ENCODE data around the gene B3GNT9.

The B3GNT9 gene

DNA sequence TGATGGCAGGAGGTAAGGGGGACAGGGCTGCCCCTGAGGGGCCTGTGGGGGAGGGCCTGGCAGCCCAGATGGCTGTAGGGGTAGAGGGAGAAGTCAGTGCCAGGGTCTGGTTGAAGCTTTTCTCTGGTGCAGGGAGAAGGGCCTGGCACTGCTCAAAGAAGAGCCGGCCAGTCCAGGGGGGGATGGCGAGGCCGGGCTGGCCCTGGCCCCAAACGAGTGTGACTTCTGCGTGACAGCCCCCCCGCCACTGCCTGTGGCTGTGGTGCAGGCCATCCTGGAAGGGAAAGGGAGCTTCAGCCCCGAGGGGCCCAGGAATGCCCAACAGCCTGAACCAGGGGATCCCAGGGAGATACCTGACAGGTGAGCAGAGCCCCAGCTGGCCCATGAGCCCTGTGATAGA, 16.8 kb upstream of the B3GNT9 start:
- no peak for DNase-seq (ENCODE audit: low read depth)

DNA sequence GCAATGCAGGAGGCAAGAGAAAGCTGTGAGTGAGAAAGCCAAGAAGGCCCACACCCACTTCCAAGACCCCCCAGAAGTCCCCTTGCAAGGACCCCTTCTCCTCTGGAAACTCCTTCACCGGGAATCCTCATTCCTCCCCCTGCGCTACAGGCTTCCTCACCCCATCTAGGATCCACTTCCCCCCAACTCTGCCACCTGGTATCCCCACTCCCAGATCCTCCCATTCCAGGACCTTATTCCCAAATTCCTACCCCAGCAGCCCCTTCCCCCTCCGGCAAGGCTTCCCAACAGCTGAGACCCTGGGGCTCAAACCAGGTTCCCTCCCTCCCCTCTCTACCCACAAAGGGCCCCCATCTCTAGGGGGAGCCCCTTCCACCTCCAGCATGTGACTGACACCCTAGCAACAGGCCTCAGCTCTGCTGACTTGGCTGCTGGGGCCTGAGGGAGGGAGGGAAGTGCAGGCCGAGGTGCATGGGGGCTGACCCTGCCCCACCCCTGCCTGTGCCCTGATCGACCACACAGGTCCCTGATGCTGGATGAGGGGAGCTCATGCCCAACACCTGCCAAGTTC, 15.9 kb upstream of the B3GNT9 start:
- no peak for DNase-seq (ENCODE audit: low read depth)

DNA sequence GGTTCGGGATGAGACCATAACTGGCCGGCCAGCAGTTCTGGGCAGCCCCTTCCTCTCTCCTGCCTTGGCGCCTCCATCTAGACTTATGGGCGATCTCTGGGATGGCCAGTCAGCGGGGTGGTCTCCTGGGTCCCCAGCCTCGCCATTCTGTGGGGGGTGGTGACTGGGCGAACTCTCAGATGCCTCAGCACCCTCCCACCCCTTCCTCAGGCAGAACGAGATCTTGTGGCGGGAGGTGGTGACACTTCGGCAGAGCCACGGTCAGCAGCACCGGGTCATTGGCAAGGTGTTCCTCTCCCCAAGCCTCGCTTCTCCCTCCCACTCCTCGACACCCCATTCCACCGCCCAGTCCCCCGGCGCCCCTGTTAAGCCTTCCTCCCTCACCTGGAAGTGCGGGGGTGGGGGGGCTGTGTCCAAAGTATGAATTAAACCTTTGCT, 15.3 kb upstream of the B3GNT9 start:
- DNase-seq (ENCODE audit: low read depth), result no peak

DNA sequence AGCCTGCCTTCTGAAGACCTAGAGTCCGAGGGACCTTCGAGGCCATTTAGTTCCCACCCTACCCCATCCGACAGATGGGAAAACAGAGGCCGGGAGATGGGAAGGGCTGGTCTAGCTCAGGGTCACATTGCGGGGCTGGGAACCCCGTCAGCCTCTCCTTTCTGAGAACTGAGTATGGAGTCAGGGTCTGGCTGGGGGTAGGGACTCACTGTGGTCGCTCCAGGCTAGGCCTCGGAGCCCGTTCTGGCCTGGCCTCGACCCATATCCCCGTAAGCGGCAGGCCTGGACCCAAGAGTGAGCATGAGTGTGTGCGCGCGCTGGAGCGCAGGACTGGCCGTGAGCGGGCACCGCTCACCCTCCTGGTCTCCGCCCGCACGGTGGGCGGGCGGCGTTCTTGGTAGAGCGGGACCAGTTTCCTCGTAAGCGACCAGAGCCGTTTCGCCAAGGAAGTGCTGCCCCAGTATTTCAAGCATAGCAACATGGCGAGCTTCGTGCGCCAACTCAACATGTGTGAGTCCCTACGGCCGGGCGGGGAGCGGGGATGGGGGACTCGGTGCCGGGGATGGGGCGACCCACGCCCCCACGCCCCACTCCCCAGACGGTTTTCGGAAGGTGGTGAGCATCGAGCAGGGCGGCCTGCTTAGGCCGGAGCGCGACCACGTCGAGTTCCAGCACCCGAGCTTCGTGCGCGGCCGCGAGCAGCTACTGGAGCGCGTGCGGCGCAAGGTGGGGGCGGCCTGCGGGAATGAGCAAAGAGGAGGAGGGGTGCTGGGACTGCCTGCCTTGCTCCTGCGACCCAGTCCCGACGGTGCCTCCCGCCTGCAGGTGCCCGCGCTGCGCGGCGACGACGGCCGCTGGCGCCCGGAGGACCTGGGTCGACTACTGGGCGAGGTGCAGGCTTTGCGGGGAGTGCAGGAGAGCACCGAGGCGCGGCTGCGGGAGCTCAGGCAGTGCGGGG, 14.6 kb upstream of the B3GNT9 start:
- DNase-seq (ENCODE audit: low read depth), result no peak

DNA sequence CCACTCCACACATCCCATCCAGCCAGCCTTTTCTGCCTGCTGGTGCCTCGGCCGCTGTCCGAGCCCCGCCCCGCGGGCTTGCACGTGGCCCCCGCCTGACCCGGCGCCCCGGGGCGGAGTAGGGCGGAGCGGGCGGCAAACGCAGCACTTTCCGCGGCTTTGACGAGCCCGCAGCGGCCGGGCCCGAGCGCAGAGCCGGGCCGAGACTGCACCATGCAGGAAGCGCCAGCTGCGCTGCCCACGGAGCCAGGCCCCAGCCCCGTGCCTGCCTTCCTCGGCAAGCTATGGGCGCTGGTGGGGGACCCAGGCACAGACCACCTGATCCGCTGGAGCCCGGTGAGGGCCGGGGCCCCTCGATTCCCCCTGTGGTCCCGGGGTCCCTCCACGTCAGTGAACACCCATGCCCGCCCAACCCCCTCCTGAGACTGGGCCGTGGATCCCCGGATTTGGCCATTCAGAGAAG, 13.8 kb upstream of the B3GNT9 start, which contains the start of gene HSF4:
Gene HSF4 (plus strand): TSS at position 147 of the 463 bp plus-strand sequence. CDS start 67 bp downstream, at position 214.
- DNase-seq (ENCODE audit: low read depth), result no peak

DNA sequence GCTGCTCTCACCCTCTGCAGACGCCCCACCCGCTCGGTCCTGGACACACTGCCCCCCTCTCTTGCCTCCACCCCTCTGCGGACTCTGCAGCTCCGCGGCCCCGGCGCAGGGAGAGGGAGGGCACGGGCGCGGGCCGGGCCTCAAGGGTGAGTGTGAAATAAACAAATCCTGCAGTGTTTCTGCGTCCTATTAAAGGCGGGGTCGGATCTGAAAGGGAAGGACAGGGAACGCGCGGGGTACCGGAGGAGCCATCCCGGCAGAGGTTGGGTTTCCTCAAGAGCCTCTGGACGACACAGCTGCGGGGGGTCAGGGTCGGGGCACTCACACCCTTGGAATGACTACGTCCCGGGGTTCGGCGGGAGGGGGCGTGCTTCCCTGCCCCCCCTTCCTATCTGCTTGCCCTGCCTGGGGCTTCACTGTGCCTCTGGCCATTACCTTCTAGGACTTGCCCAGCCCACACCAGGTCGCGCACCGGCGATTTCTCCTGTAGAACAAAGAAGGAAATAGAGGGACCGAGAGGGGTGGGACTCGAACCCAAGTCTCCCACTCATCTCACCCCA, 13.3 kb upstream of the B3GNT9 start:
- DNase-seq (ENCODE audit: low read depth), result no peak

DNA sequence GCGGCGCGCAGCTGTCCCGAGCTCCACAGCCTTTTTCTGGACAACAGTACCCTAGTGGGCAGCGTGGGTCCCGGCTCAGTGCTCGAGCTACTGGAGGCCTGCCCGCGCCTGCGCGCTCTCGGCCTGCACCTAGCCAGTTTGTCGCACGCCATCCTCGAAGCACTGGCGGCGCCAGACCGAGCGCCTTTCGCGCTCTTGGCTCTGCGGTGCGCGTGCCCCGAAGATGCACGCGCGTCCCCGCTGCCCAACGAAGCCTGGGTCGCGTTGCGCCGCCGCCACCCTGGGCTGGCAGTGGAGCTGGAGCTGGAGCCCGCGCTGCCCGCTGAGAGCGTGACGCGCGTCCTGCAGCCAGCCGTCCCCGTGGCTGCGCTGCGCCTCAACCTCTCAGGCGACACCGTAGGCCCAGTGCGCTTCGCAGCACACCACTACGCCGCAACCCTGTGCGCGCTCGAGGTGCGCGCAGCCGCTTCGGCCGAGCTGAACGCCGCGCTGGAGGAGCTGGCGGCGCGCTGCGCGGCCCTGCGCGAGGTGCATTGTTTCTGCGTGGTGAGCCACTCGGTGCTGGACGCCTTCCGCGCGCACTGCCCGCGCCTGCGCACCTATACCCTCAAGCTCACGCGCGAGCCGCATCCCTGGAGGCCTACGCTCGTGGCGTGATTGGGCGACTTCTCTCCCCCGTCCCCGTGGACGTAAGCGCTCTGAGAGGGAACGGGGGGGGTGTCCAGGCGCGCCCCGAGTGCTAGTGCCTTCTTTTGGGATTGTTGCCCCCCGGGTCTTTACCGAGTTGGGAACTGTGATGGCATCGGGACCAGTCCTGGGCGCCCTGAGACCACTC, 12.6 kb upstream of the B3GNT9 start:
- DNase-seq (ENCODE audit: low read depth), result no peak

DNA sequence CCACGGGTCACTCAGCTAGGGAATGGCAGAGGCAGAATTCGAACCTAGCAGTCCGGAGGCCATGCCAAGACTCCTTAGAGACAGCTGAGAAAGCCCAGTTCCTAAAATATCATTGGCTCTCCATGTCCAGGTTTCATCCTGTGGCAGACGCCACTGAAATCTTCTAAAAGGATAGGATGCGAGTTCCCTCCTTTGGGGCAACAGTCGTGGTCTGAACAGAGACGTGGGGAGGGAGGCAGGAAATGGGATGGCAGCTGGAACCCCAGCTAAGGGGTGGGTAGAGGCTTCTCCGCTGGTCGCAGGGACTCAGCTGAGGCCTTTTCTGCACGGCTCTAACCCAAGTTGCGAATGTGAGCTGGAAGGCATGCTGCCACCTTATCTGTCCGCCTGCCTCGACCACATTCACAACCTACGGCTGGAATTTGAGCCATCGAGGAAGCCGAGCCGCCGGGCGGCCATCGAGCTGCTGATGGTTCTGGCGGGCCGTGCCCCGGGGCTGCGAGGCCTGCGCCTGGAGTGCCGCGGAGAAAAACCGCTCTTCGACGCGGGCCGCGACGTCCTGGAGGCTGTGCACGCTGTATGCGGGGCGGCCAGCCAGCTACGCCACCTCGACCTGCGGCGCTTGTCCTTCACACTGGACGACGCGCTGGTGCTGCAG, 11.8 kb upstream of the B3GNT9 start:
- DNase-seq (ENCODE audit: low read depth), result no peak

DNA sequence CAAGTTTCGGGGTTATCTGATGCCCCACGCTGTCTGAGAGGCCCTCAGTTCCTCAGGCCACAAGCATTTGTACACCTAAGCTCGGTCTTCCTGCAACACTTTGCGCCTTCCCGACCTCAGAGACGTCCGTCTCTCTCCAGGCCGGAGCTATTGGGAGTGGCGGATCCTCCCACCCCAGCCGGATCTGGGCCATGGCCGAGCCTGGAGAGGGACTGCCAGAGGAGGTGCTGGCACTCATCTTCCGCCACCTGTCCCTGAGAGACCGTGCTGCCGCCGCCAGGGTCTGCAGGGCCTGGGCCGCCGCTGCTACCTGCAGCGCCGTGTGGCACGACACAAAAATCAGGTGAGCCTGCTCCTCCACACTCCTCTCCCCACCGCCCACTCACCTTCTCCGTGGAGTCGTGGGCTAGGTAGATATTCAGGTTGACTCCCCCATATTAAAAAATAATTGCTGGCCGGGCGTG, 10.8 kb upstream of the B3GNT9 start:
- DNase-seq (ENCODE audit: low read depth), result no peak

DNA sequence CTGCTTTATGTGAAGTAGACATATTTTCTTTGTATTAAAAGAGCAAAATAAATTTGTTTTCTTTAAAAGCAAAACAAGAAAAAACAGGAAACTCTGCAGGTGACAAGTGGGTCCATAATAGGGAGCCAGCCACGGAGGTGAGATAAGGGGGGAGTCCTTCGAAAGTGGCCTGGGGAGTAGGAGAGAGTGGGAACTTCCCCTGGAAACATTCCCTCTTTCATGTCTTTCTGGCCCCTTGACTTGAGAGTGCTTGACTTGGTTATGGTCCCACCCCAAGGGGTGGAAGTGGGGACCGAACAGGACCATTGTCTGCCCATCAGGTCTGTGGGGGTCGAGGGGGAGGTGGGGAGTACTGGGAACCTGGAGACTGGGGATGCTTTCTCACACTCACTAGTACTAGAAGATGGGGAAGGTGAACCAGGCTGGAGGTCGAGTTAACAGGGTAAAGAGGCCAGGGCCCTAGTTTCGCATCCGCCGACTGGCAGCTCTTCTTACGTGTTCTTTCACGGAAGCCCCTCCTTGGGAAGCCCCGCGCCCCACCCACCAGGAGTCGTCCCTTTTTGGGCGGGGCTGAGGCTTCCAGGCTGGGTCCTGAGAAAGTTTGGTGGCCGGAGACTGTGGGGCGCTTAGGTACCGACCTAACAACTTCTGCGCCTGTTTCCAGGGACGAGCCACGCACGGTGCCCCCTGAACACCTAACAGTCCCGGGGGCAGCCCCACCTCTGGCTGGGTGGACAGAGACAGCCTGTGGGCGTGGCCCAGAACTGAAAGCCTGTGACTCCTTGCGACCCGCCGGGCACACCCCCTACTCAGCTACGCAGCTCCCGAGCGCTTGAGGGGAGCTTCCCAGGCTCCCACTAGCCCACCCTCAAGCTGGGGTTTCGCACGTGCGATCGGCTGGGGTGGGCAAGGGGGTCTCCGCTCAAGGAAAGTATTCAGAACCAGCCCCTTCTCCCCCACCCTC, 8.1 kb upstream of the B3GNT9 start:
- DNase-seq (ENCODE audit: low read depth), result no peak

DNA sequence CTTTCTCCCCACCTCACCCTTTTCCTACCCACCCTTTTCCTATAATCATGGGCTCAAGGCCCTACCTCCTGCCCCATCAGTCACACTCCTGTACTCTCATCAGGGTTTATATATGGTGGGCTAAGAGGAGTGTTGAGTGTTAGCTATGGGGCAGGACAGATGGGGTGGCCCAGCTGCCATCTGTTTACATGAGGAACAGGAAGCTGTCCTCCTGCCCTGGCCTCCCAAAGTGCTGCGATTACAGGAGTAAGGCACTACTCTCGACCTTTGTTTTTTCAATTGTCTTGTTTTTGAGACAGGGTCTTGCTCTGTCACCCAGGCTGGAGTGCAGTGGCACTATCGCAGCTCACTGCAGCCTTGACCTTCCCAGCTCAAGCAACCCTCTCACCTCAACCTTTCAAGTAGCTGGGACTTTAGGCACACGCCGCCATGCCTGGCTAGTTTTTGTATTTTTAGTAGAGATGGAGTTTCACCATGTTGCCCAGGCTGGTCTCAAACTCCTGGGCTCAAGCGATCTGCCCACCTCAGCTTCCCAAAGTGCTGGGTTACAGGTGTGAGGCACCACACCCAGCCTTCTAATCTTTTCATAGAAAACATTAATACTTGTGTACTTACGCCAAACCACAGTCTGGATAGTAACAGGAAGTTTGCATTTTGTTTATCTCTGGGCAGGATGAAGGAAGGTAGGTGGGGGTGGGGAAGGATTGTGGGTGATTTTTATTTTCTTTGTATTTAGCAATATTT, 7.3 kb upstream of the B3GNT9 start:
- DNase-seq (ENCODE audit: low read depth), result no peak

DNA sequence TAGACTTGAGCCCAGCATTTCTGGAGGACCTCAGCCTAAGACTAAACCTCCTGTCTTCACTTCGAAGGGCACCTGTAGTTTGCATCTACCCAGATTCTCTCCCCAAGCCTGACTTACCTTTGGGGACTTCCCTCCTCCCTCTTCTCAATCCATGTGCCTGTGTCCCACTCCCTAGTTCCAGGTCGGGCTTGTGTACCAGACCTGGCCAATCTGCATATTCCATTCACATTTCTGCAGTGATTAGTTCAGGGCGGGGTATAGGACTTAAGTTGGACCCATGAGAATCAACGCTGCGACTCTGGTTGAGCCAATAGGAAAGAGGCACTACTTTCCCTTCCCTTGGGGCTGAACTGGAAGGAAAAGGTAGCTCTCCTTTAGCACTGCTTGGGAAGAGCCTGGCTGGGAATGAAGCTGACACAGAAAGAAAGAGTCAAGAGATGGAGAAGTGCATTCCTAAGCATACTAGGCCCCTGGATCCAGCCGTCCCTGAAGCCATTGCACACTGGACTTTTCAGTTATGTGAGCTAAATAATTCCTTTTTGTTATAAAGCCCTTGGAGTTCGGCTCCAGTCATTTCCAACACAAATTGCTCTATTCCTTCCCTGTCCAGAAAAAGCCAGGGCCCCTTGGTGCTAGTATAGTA, 6.4 kb upstream of the B3GNT9 start:
- no peak for DNase-seq (ENCODE audit: low read depth)

DNA sequence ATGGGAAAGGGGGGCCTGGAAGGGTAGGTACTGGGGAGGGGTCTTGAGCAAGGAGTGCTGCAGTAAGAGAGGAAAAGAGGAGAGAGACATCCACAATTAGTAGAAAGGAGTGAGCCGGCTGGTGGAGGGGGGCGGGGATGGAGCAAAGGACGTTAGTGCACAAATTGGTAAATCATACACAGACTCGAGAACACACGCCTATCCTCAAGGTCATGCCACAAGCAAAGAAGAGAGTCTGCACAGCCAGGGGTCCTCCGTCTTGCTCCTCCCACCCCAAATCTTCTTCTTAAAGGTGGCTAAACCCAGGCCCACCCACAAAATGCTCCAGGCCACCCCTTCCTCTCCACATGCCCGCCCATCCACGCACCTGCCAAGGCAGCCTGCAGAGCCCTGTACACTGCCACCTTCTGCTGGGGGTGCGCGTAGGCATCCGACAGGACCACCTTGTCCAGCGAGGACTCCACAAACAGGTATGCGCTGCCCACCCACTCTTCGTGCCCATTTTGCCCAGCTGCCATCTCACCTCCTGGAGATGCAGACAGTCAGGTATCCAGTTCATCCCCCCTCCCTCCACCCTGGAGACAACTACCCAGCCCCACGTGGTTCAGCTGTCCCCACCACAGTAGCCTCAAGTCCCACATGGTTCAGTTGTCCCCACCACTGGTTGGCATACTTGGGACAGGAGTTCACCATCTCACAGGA, 5.5 kb upstream of the B3GNT9 start:
- no peak for DNase-seq (ENCODE audit: low read depth)

DNA sequence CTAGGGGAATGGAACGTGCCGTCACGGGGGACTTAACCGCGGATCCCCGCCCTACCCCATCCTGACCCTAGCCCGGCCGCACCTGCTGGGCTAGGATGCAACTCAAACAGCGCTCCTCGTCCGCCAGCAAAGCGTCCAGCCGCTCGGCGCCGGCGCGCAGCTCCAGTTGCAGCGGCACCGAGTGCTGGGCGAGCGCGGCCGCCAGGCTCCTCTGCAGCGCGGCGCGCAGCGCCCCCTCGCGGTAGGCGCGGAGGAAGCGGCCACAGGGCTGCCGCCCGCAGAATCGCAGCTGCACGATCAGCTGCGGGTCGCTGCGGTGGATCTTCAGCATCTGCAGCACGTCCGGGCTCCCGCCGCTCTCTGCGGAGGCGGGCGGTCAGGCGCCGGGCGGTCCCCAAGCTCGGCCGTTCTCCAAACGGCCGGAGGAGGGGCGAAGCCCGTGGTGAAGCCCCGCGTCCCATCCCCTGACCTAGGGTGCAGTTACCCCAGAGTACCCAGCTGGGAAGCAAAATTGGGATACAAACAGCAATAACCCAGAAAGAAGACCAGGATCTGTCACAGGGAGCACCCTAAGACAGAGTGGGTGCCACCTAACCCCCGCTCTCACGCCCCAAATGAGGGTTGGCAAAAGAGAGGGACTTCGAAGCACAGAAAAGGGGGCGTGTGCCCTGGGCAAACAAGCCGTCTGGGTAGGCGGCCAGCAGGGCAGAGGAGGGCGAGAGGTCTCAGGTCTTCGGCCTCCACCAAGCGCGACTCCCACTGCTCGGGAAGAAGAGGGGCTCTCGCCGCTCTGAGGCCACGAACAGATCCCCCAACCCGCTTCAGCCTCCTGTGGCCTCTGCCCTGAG, 4.7 kb upstream of the B3GNT9 start:
- DNase-seq (ENCODE audit: low read depth), result no peak

DNA sequence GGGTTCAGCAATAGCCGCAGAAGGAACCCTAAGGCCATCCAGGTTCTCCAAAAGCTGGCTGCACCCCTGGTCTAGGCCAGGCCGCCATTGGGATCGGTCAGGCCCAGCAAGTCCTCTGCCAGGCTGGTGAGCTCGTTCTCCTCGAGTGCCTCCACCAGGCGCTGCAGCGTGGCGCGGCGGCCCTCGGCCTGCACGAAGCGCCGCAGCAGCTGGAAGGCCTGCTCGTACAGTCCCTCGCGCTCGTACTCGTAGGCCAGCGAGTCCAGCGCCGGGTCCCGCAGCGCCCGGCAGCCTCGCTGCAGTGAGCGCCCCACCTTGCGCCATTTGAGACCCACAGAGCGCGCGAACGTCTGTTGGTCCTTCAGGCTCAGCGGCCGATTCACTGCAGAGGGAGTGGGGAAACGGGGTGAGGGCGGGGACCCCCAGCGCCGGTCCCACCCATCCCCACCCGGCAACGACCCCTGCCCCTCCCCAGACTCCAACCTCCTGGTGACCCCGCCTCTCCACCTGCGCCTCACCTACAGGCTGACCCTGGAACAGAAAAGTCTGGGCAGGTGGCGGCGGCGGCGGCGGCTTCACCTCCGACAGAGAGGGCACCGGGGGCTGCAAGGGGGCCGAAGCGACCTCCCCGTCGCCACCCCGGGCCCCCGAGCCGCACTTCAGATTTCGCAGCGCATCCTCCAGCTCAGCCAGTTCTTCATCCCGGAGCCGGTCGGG, 3.9 kb upstream of the B3GNT9 start:
- DNase-seq (ENCODE audit: low read depth), result no peak

DNA sequence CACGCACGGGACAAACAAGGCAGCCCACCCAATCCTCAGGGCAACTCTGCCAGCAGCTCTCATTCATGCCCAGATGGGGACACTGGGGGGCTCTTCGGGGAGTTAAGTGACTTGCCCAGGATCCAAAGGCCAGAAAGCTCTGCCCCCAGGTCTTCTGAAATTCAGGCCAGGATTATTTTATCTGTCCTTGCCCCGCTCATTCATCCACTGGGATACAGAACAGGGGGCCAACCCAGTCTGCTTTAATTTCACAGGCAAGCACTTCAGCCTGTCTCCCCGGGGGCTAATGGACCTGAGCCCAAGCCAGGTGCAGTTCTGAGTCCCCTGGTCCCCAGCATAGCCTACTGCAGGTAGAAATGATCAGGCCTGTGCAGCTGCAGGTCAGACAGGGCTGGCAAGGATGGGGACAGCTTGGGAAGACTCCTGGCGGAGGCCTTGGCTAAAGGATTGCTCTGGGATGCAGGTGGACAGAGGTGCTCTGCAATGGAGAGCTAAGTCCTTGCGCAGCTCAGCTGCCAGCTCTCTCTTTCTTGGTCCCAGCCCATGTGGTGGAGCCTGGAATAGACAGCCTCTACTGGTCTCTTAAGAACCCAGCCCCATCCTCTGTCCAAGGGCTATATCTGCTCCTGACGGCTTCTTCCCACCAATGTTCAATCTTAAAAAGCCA, 766 bp upstream of the B3GNT9 start:
- DNase-seq (ENCODE audit: low read depth), result no peak

All from HS-27A (cell line).